ENCODE results near the gene FRMD4A.
"Not testable (repeated sequence)": the region's sequence is repeated elsewhere in the genome, so short reads cannot be mapped to it uniquely, and the experiment has no call there.

Gene FRMD4A

GRCh38 chr10:14219411-14219810, 111.3 kb downstream of the FRMD4A start:
- no peak overlapping the region for H3K27ac ChIP-seq (replicated peaks)
- no peaks in the 10 kb centered on the region for H3K27me3 ChIP-seq (ENCODE audit: insufficient read depth, poor library complexity, severe bottlenecking)
- no peak overlapping the region for H3K4me3 ChIP-seq (replicated peaks; ENCODE audit: insufficient read depth, low read length)
- no peak for TF ChIP-seq GABPA (IDR thresholded peaks at IDR 0.05; ENCODE audit: low read depth)
- no peak for TF ChIP-seq POLR2AphosphoS5 (IDR thresholded peaks at IDR 0.05; ENCODE audit: low read depth)
- TF ChIP-seq SPI1 (IDR thresholded peaks at IDR 0.05; ENCODE audit: borderline replicate concordance, low read depth): no peak
- no peak for TF ChIP-seq REST (IDR thresholded peaks at IDR 0.05; ENCODE audit: insufficient replicate concordance, low read depth)
- no peak for TF ChIP-seq CTCF (IDR thresholded peaks at IDR 0.05; ENCODE audit: insufficient read depth, low read length)
- no peak for DNase-seq (ENCODE audit: low read depth in 1 of 2, low spot score in 1 of 2)

- Histone ChIP-seq H3K4me3 (replicated peaks; ENCODE audit: insufficient read depth, low read length) (no peak overlapping the region), H3K27me3 (ENCODE audit: insufficient read depth, poor library complexity, severe bottlenecking) (no peaks in the 10 kb centered on the region), H3K27ac (replicated peaks) (no peak overlapping the region)
- no peak for DNase-seq (ENCODE audit: low read depth in 1 of 2, low spot score in 1 of 2)
- TF ChIP-seq POLR2AphosphoS5 (IDR thresholded peaks at IDR 0.05; ENCODE audit: low read depth): no peak
- no peak for TF ChIP-seq REST (IDR thresholded peaks at IDR 0.05; ENCODE audit: insufficient replicate concordance, low read depth)
- TF ChIP-seq SPI1 (IDR thresholded peaks at IDR 0.05; ENCODE audit: borderline replicate concordance, low read depth): no peak
- no peak for TF ChIP-seq GABPA (IDR thresholded peaks at IDR 0.05; ENCODE audit: low read depth)
- TF ChIP-seq CTCF (IDR thresholded peaks at IDR 0.05; ENCODE audit: insufficient read depth, low read length): no peak
These were observed 115.1 kb downstream of the FRMD4A start for GRCh38 chr10:14215641-14216040.

- H3K27me3 ChIP-seq (ENCODE audit: insufficient read depth, poor library complexity, severe bottlenecking); DNase-seq (ENCODE audit: low read depth in 1 of 2, low spot score in 1 of 2); H3K4me3 ChIP-seq (replicated peaks; ENCODE audit: insufficient read depth, low read length); H3K27ac ChIP-seq (replicated peaks): not testable (repeated sequence)
These were observed 117.0 kb downstream of the FRMD4A start for GRCh38 chr10:14213703-14214102.

GRCh38 chr10:14211610-14212009, 119.1 kb downstream of the FRMD4A start:
- no peak for TF ChIP-seq SPI1 (IDR thresholded peaks at IDR 0.05; ENCODE audit: borderline replicate concordance, low read depth)
- no peak for TF ChIP-seq REST (IDR thresholded peaks at IDR 0.05; ENCODE audit: insufficient replicate concordance, low read depth)
- TF ChIP-seq POLR2AphosphoS5 (IDR thresholded peaks at IDR 0.05; ENCODE audit: low read depth): no peak
- no peak for TF ChIP-seq CTCF (IDR thresholded peaks at IDR 0.05; ENCODE audit: insufficient read depth, low read length)
- no peak for TF ChIP-seq GABPA (IDR thresholded peaks at IDR 0.05; ENCODE audit: low read depth)
- Histone ChIP-seq H3K4me3 (replicated peaks; ENCODE audit: insufficient read depth, low read length) (no peak overlapping the region), H3K27ac (replicated peaks) (no peak overlapping the region), H3K27me3 (ENCODE audit: insufficient read depth, poor library complexity, severe bottlenecking) (no peaks in the 10 kb centered on the region)
- no peak for DNase-seq (ENCODE audit: low read depth in 1 of 2, low spot score in 1 of 2)

Data from HL-60 (cell line).